ENCODE results near the gene TNS2.

The TNS2 gene

GRCh38 chr12:53096089-53096741 is 46.4 kb downstream of the TNS2 start:
- Histone ChIP-seq H3K9me3 (ENCODE audit: control insufficient read depth, insufficient read depth, low read depth, low read length) (no peaks in the 10 kb centered on the region), H3K4me3 (ENCODE audit: low read depth, low read length) (no peak overlapping the region), H3K27ac (ENCODE audit: extremely low read depth, low read depth, low read length) (no peak overlapping the region), H3K4me1 (ENCODE audit: control insufficient read depth, insufficient read depth, low read length) (peaks cover 3% of the 10 kb centered on the region; the same call in 1 of the 2 replicates), H3K36me3 (ENCODE audit: control insufficient read depth in 2 of 2, insufficient read depth in 1 of 2, low read length in 2 of 2) (no peaks in the 10 kb centered on the region)
- TF ChIP-seq ZNF670 (tag by site-specific recombination; IDR thresholded peaks at IDR 0.05; ENCODE audit: low read depth) (no peak), ZBTB48 (tag by site-specific recombination; IDR thresholded peaks at IDR 0.05) (0 out of 2 replicates have a peak, but pooled peaks have one; percentile 15), EGR2 (tag by site-specific recombination; IDR thresholded peaks at IDR 0.05; ENCODE audit: low read depth) (peak; percentile 88), ZNF341 (tag by site-specific recombination; IDR thresholded peaks at IDR 0.05; ENCODE audit: low read depth) (no peak), ZNF239 (tag by site-specific recombination; IDR thresholded peaks at IDR 0.05) (no peak), KLF1 (tag by site-specific recombination; IDR thresholded peaks at IDR 0.05) (peak; percentile 98), ZNF768 (tag by site-specific recombination; IDR thresholded peaks at IDR 0.05) (no peak), KLF17 (tag by site-specific recombination; IDR thresholded peaks at IDR 0.05) (0 out of 2 replicates have a peak, but pooled peaks have one; percentile 24), BCL6B (tag by site-specific recombination; IDR thresholded peaks at IDR 0.05) (no peak), SP2 (tag by site-specific recombination; IDR thresholded peaks at IDR 0.05) (peak; percentile 52), ZFHX2 (tag by site-specific recombination; conservative IDR thresholded peaks at IDR 0.05) (peak; percentile 87), ZNF324 (tag by site-specific recombination; IDR thresholded peaks at IDR 0.05) (no peak)
- TF ChIP-seq, protein P1, sequence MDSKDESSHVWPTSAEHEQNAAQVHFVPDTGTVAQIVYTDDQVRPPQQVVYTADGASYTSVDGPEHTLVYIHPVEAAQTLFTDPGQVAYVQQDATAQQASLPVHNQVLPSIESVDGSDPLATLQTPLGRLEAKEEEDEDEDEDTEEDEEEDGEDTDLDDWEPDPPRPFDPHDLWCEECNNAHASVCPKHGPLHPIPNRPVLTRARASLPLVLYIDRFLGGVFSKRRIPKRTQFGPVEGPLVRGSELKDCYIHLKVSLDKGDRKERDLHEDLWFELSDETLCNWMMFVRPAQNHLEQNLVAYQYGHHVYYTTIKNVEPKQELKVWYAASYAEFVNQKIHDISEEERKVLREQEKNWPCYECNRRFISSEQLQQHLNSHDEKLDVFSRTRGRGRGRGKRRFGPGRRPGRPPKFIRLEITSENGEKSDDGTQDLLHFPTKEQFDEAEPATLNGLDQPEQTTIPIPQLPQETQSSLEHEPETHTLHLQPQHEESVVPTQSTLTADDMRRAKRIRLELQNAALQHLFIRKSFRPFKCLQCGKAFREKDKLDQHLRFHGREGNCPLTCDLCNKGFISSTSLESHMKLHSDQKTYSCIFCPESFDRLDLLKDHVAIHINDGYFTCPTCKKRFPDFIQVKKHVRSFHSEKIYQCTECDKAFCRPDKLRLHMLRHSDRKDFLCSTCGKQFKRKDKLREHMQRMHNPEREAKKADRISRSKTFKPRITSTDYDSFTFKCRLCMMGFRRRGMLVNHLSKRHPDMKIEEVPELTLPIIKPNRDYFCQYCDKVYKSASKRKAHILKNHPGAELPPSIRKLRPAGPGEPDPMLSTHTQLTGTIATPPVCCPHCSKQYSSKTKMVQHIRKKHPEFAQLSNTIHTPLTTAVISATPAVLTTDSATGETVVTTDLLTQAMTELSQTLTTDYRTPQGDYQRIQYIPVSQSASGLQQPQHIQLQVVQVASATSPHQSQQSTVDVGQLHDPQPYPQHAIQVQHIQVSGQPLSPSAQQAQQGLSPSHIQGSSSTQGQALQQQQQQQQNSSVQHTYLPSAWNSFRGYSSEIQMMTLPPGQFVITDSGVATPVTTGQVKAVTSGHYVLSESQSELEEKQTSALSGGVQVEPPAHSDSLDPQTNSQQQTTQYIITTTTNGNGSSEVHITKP (tag by site-specific recombination; IDR thresholded peaks at IDR 0.05) = peak; percentile 53
- ChIA-PET POLR2A (interaction anchor here (0.6 to 3.4 kb wide), 2 partner anchors 17 to 30 kb away, joined by 3 to 18 read pairs; partner anchors contain the start of gene SPRYD3), CTCF (interaction anchor here (0.6 to 7.8 kb wide), 4 partner anchors 29 to 484 kb away, joined by 3 to 264 read pairs (median 16); no protein-coding TSS in a partner anchor)

GRCh38 chr12:53096759-53097158 is 46.9 kb downstream of the TNS2 start:
- POLR2A ChIA-PET = interaction anchor here (1.2 to 1.5 kb wide), 2 partner anchors 17 to 36 kb away, joined by 4 to 13 read pairs; partner anchors contain the start of gene SPRYD3
- H3K36me3 ChIP-seq (ENCODE audit: control insufficient read depth in 2 of 2, insufficient read depth in 1 of 2, low read length in 2 of 2) = no peaks in the 10 kb centered on the region
- CTCF ChIA-PET = interaction anchor here (0.6 to 7.8 kb wide), 6 partner anchors 16 to 212 kb away, joined by 3 to 264 read pairs (median 4); partner anchors contain the start of gene SPRYD3
- no peaks in the 10 kb centered on the region for H3K9me3 ChIP-seq (ENCODE audit: control insufficient read depth, insufficient read depth, low read depth, low read length)
- no peak overlapping the region for H3K27ac ChIP-seq (ENCODE audit: extremely low read depth, low read depth, low read length)
- no peak for TF ChIP-seq ZNF169 (tag by site-specific recombination; IDR thresholded peaks at IDR 0.05)
- TF ChIP-seq ZIC2 (tag by site-specific recombination; IDR thresholded peaks at IDR 0.05) = 0 out of 2 replicates have a peak, but pooled peaks have one; percentile 4
- TF ChIP-seq ZNF558 (tag by site-specific recombination; IDR thresholded peaks at IDR 0.05) = no peak
- no peak for TF ChIP-seq FEZF1 (tag by site-specific recombination; IDR thresholded peaks at IDR 0.05)
- no peak for TF ChIP-seq ZNF37A (tag by site-specific recombination; IDR thresholded peaks at IDR 0.05)
- H3K4me1 ChIP-seq (ENCODE audit: control insufficient read depth, insufficient read depth, low read length) = peaks cover 3% of the 10 kb centered on the region; the same call in 1 of the 2 replicates
- H3K4me3 ChIP-seq (ENCODE audit: low read depth, low read length) = no peak overlapping the region
